HG02610 (cell line): ENCODE data around the gene HTR4.
A peak's percentile ranks its signal among the peaks of the same experiment; 100 is the strongest.
"Not testable (repeated sequence)": the region's sequence is repeated elsewhere in the genome, so short reads cannot be mapped to it uniquely, and the experiment has no call there.

ENCODE experiments used
- ATAC-seq: cut with Tn5 transposase; IDR thresholded peaks from one replicate; pipeline ENCODE4 v1.9.1; 2021; ENCODE audit warnings: mild to moderate bottlenecking, moderate library complexity; ENCODE audit not compliant: unreplicated experiment

The HTR4 gene

DNA sequence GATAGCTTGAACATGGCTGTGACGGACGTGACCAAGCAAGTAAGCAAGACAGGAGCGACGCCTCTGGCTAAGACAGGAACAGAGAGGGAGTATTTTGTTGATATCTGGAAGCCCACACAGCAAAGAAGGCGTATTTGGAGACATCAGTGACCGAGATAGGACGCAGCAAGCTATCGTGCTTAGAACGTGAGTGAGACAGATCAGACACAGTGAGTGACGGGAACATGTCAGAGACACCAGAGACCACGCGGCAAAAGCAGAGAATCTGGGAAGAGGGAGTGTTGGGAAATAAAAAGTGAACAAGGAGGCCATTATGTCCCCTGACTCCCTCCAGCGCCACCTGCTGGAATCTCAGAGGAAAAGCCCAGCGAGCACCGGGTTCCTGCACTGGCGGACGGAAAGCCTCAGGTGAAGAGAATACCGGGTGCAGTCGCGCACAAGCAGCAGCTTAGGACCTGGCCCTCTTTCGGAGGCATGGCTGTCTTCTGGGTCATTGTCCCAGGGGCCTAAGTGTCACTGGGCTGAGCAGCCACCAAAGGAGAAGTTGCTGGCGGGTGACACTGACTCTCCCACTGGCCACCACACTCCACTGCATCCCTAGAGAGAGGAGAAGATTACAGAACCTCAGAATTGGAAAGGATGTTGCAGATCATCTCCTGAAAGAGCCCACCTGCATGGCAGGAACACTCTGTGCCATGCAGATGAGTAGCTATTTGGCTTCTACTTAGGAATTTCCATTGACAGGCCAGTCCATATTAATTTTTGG, 171.4 kb downstream of the HTR4 start:
- ATAC-seq: peak; percentile 67

DNA sequence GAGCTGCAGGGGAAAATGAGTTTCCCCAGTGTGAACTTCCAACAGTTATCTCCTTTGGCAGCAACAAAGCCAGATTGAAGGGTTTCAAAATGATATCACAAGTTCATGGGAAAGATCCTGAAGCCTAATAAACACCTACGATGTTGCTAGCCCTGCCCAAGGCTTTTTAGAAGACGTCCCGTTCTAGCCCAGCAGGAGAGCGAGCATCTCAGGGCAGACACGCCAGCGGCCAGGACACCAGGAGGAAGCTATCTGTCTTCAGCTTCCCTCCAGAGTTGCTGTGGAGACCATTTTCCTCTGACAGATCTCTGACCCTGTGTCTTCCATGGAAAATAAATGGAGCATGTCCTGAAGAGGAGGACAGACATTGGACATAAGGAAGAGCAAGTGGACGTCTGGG, 172.1 kb downstream of the HTR4 start:
- ATAC-seq: no peak

DNA sequence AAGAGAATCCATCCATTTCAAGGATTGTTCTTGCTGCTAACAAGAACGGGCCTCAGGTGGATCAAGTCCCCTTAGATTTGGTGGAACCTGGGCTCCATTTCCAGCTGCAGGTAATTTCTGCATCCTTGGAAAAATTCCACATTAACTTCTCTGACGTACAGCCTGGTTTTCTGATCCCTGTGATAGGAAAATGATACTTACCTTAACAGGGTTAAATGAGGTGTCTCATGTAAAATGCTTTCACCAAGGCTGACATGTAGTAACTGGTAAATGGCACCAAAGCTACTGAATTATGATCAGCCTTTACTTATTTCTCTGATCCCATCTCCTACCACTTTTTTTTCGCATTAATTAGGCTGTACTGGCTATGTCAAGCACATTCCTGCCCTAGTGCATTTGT, 176.9 kb downstream of the HTR4 start:
- ATAC-seq: no peak

DNA sequence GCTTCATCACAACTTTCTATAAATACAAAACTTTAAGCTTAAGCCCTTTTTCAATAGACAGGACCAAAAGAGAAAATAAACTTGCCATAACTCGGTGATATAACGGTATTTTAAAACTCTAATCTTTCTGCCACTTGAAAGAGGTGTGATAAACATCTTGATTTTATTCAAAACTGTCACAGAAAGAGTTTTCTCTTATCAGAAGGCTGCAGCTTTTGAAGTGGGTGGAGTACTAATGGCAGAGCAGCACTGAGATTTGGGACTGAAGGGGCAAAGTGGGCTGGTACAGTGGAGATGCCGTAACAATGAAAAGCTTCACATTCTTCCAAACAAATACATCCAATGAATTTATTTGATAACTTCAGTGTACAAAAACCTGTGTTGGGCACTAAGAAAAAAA, 178.0 kb downstream of the HTR4 start:
- ATAC-seq: no peak

DNA sequence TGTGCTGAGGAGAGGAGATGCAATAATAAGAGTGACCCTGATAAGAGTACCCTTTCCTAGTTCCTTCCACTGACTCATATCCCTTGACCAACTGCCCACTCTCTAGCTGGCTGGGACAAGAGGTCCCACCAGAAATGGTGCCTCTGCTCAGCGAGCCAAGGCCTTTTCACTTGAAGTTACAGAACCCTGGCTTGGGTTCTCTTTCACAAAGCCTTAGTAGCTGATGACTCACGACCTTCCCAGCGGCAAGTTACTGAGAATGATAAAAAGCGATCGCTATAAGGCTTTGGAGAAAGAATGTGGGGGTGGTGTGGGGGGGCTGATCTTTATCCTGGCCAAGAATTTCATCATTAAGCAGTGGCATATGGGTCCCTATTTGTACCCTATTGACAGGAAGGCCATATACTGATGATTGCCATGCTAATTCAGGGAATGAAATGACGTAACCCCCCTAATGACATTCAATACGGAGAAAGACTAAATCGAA, 180.3 kb downstream of the HTR4 start:
- no peak for ATAC-seq

DNA sequence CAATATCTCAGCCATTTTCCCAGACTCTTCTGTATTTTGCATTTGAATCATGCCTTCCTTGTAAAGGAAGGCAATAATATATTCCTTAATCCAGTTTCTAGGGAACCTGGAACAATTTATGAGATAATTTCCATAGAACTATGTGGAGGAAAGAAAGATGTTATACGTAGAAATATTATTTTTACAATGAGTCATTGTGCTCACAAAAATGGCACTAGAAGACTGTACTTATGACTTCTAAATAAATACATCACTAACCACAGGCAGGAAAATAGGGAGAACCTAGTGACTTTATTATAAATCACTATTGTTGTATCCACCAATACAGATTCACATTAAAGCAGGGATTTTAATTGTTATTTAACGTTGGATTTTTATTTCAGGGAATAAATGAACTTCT, 182.9 kb downstream of the HTR4 start:
- no peak for ATAC-seq

DNA sequence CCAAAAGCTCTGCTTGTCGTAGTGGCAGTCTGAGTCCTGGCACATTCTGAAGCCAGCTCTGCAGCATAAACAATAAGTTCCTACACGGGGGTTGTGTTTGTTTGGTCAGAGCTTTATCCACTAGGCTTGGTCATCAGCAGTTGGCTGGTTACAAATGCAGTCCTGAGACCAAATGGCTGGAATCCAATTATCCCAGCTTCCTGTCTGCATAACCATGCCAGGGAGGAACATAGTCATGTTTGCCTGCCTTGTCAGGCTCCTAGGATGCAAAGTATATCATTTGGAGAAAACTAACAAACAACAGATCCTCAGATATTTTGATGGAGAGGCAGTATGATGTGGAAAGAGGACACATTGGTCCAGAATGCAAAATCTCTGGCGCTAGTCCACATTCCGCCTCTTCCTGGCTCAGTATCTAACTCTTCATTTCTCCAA, 184.8 kb downstream of the HTR4 start:
- ATAC-seq: no peak

DNA sequence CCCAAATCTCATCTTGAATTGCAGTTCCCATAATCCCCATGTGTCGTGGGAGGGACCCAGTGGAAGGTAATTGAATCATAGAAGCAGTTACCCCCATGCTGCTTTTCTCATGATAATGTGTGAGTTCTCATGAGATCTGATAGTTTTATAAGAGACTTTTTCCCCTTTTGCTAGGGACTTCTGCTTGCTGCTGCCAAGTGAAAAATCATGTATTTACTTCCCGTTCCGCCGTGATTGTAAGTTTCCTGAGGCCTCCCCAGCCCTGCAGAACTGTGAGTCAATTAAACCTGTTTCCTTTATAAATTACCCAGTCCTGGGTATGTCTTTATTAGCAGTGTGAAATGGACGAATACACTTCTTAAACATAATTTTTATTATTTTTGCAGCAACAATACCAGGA, 185.6 kb downstream of the HTR4 start:
- not testable (repeated sequence) for ATAC-seq

DNA sequence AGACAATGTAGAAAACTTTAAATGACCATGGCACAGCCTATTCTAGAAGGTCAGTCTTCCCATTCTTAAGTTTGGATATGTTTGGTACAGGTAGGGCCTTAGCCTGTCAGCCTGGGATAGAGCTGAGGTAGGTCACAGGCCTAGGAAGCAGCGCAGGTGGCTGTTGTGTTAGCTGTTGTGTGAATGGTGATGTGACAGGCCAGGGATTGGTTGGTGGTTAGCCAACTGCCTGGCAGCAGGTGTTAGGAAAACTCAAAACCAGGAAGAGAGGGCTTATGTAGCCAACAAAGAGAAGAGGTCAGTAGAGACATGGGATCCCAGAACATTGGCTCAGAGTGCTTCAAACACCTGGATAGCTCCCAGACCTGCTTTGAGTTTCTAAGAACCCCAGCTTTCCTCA, 186.4 kb downstream of the HTR4 start:
- ATAC-seq: no peak

DNA sequence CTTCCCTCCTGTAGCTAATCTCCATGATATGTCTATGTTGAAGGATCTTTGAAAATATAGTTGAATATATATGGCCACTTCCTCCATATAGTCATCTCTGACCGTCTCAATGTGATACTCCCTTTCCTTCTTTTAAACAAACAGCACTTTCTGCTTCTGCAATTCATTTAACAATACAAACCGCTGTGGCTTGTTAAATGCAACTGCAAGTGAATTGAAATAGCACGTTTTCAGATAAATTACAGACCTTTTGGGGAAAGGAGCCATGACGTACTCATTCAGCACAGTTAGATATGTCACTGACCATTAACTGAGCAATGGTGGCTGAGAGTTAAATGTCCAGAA, 188.1 kb downstream of the HTR4 start:
- no peak for ATAC-seq

DNA sequence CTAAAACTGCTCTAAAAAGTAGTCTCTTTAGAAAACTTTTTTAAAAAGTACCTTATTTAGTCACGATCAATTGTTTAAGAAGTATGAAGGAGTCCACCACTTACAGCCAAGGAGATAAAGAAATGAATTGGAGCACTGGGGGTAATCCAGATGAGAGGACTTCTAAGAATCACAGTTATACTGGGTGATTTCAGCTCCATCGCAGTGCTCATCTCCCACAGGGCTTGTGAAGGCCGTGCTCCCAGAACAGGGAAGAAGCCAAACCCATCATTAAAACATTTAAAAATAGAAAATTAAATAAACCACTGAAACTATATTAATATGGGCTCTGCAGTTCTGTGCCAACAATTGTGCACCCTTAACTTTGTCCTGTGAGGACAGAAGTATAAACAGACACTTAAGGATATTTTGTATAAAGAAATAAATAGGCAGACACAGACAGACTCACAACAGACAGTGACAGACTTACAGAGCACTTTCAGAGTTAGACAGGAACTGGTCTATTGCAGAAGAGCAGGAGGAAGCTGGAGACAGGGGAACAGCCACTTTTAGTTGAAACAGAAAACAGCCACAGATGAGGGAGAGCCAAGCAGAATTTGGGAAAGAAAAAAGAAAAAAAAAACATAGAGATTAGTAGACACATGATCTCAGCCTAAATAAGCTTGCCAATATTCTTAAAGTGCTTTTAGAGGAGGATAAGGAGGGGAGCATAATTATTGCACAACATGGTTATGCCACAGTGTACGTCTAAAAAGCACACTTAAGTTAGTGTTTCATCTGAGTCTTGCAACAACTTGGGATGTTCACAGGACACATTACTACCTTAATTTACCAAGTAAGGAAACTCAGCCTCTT, 188.7 kb downstream of the HTR4 start:
- no peak for ATAC-seq

DNA sequence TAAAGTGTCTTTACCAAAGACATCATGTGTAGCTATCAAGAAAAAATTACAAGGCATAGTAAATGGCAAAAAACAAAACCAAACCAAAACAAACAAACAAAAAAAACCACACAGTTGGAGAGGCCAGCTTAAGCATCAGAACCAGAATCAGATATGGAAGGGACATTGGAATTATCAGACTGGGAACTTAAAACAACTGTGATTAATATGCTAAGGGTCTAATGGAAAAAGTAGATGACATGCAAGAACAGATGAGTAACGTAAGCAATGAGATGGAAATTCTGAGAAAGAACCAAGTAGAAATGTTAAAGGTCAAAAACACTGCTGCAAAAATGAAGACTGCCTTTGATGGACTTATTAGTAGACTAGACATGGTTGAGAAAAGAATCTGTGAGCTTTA, 194.7 kb downstream of the HTR4 start:
- no peak for ATAC-seq

DNA sequence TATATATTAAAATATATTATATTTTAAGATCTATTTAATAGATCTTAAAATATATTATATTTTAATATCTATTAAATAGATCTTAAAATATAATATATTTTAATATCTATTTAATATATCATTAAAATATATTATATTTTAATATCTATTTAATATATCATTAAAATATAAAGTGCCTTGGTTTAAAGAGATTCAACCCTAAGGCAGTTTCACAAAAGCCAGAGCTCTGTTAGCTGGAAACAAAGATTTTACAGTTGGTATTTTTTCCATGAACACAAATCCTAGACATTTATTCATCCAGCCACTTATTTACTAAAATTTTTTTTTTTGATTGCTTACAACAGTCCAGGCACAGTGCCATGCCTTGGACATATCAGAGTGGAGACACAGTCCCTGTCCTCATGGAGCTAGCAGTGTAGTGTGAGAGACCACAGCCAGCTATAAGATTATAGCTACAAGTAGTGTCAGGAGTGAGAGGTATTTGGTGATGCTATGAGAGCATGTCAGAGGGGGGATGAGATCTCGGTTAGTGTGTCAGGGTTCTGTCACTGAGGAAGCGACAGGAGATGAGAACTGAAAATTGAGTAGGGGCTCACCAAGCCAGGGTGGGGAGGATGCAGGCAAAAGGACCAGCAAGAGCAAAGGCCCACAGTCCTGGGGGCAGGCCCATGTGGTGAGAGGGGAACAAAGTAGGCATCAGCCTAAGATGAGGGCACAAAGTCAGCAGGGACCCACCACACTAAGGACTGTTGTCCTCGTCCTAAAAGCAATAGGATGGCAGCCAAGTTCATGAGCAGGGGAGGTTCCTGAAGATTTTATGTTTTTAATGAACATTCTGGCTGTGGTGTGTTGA, 196.1 kb downstream of the HTR4 start:
- ATAC-seq: no peak

DNA sequence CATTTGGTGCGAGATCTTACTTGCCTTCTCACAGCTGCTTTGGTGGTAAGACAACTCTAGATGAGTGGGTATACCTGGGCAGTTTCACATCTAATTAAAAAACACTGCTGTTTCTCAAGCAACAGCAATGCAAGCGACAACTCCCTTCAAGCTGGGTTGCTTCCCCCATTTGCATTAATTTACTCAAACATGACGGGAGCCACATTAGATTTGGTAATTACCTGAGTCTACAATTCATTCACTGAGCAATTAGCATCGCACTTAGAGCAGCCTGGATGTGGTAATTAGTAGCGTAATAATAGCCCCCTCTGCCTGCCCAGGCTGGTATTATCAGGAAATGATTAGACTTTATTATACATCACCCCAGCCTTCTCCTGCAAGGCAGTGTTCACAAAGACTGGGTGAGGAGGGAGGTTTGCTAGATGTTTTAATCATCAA, 197.1 kb downstream of the HTR4 start:
- ATAC-seq: no peak

DNA sequence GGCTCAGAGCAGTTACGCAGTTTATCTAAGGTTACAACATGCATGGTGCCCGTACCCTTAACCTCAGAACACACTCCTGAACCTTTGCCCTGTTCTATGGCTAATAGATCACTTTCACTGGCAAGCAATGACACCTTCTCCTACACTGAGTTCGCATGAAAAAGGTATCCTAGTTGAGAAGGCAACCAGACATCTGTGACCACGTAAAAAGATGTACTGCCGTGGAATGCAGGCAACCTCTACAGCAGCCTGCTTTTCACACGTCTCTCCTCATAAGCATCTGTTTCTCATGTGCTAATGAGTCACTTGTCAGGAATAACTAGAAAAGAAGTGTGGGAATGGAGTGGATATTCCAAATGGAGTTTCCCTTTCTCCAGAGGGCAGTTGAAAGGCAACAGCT, 199.1 kb downstream of the HTR4 start:
- ATAC-seq: no peak

DNA sequence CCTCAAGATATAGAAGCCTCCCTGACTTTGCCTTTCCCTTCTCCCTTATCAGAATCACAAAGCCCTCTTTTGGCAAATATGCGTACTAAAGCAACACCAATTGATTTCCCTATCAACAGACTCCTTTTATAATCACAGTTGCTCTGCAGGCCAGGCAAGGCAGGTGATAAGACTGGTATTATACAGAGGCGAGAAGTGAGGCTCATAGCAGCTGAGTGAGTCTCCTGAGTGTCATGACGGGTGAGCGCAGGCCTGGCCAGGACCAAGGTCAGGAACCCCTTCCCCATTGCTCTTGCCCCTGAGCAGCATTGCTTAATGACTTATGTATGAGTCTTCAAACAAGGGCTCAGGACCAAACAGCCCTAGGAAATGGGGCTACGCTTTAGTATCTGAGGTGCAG, 199.8 kb downstream of the HTR4 start:
- no peak for ATAC-seq

DNA sequence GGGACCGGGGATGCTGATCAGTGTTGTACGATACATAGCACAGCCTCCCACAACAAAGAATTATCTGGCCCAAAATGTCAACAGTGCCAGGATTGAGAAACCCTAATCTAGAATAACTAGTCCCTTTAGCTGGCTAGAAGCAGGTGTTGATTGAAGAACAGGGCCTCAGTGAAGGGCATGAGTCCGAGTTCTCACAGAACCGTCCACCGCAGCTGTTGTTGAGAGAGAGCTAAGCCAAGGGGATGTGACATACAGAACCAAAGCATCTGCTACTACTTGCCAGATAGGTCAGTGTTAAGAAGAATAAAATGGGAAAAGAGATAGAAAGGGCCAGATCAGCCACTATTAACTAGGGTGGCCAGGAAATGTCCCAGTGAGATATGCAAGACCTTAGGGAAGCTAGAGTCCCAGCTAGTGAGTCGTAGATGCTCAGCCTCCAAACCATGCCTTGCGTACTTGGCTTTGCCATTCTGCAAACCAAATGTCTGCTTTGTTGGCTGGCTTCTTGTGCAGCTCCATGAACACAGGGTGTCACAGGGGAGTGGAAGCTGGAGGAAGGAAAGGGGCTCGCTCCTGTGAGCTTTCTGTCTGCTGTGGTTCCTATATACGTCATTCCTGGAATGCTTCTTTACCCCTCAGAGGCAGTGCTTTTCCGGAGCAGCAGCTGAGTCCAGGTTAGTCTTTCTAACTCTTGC, 201.7 kb downstream of the HTR4 start:
- no peak for ATAC-seq

DNA sequence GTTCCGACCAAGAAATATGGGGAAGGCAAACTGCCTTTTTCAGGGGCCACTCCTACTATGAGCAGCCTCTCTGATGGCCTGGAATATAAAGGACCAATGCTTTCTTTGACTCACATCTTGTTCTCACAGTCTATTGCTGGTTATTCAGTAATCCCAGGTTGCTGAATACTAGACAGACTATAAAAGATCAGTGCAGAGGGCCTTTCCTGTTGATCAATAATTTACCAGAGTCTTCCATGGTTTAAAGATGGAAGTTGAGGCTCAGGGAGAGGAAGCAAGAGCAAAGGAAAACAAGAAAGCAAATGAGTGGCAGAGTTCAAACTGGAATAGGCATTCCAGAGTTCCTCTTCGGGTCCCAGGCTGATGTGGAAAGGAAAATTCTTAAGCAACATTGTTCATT, 207.7 kb downstream of the HTR4 start:
- ATAC-seq: no peak

DNA sequence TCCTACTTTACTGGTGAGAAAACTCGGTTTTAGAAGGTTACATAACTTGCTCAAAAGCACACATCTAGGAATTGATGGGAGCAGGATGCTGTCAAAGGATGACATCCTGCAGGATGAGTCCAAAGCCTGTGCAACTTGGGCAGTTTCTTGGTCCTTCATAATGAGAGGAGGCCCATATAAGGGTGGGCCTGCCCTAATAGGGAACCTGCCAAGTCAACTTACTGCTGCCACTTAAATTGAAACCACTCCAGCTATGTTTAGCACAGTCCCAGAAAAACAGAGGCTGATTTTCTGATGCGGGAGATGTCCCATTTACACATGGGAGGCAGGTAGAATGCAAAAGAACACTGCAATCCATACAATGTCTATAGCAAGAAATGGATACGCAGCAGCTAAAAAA, 208.7 kb downstream of the HTR4 start:
- no peak for ATAC-seq

DNA sequence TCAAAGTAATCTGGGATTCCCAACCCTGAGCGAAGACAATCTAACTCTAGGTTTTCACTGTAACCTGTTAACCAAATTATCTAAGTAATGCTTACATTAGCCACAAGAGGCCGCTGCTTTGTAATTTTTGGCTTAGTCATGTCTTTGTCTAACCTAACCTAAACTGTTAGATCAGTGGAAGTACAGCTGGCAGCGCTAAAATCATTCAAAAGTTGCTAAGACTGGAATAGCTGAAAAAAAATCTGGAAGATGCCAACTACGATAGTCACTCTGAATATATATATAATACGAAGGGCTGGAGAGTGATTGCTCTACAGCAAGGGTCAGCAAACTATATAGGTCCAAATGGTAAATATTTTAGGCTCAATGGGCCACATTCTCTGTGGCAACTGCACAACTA, 210.3 kb downstream of the HTR4 start:
- ATAC-seq: peak; percentile 88

DNA sequence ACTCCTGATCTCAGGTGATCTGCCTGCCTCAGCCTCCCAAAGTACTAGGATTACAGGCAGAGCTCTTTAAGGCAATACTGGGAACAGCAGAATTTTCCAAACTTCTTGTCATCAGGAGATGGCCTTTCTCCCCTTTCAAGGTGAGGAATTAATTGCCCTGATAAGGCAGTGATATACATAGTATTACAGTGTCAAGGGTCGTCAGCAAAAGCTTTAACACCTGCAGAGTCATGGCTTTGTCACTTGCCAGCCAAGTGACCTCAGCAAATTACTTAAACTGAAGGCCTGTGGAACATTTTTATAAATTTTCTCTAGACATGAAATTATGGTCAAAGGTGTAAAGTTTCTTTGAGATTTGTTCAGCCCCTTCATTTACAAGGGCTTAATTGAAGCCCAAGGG, 211.1 kb downstream of the HTR4 start:
- ATAC-seq: no peak
